HepG2 (cell line): ENCODE results near the gene EIF3L. TPM values are rescaled to one million over a fixed set of nuclear protein-coding genes. Genes with fewer than 3 reads are reported as not detected.

ENCODE experiments used
- ARNT ChIP-seq: fragments of 450-650 bp; IDR thresholded peaks from 2 replicates; pipeline ENCODE4 v1.6.1; 2017
- ATF3 ChIP-seq: sonication (generic); formaldehyde crosslinking; IDR thresholded peaks from 2 replicates; pipeline ENCODE4 v1.4.0; 2020; ENCODE audit warnings: missing genetic modification reagents
- HMGA1 ChIP-seq: sonication (generic); formaldehyde crosslinking; conservative IDR thresholded peaks from 2 replicates; pipeline ENCODE4 v1.4.0; 2020; ENCODE audit warnings: missing genetic modification reagents
- LRRFIP1 ChIP-seq: sonication (generic); formaldehyde crosslinking; conservative IDR thresholded peaks from 2 replicates; pipeline ENCODE4 v1.4.0; 2020; ENCODE audit warnings: missing genetic modification reagents
- NFE2 ChIP-seq: sonication (generic); formaldehyde crosslinking; IDR thresholded peaks from 2 replicates; pipeline ENCODE4 v1.4.0; 2020; ENCODE audit warnings: missing genetic modification reagents
- NFKBIZ ChIP-seq: IDR thresholded peaks from 2 replicates; pipeline ENCODE4 v1.6.1; 2018; ENCODE audit warnings: missing genetic modification reagents, missing compliant biosample characterization
- SETDB1 ChIP-seq: sonication (generic); formaldehyde crosslinking; IDR thresholded peaks from 2 replicates; pipeline ENCODE4 v1.5.1; 2020; ENCODE audit warnings: missing genetic modification reagents, mild to moderate bottlenecking, borderline replicate concordance
- SMAD3 ChIP-seq: sonication (generic); formaldehyde crosslinking; IDR thresholded peaks from 2 replicates; pipeline ENCODE4 v1.4.0; 2020; ENCODE audit warnings: missing genetic modification reagents
- SP140L ChIP-seq: sonication (generic); formaldehyde crosslinking; IDR thresholded peaks from 2 replicates; pipeline ENCODE4 v1.4.0; 2020; ENCODE audit warnings: missing genetic modification reagents, borderline replicate concordance
- STAG1 ChIP-seq: sonication (generic); formaldehyde crosslinking; IDR thresholded peaks from 2 replicates; pipeline ENCODE4 v1.4.0; 2020; ENCODE audit warnings: missing genetic modification reagents
- TARDBP ChIP-seq: sonication (generic); formaldehyde crosslinking; IDR thresholded peaks from 2 replicates; pipeline ENCODE4 v1.8.0; 2022; ENCODE audit warnings: mild to moderate bottlenecking, missing genetic modification reagents
- TFAP4 ChIP-seq: sonication (generic); IDR thresholded peaks from 2 replicates; pipeline ENCODE4 v1.6.1; 2016; ENCODE audit warnings: low read depth, borderline replicate concordance
- ZNF207 ChIP-seq: fragments of 450-650 bp; IDR thresholded peaks from 2 replicates; pipeline ENCODE4 v1.6.1; 2016; ENCODE audit warnings: antibody characterized with exemption, borderline replicate concordance
- ZNF224 ChIP-seq: sonication (generic); formaldehyde crosslinking; IDR thresholded peaks from 2 replicates; pipeline ENCODE4 v1.5.0; 2020; ENCODE audit warnings: mild to moderate bottlenecking, missing genetic modification reagents
- ZNF407 ChIP-seq: sonication (generic); formaldehyde crosslinking; IDR thresholded peaks from one replicate; pipeline ENCODE4 v1.5.1; 2020; ENCODE audit warnings: mild to moderate bottlenecking, missing genetic modification reagents; ENCODE audit errors: not compliant biosample characterization
- ZNF550 ChIP-seq: sonication (generic); formaldehyde crosslinking; IDR thresholded peaks from 2 replicates; pipeline ENCODE4 v1.4.0; 2020; ENCODE audit warnings: mild to moderate bottlenecking, missing genetic modification reagents, borderline replicate concordance
- ZNF563 ChIP-seq: sonication (generic); formaldehyde crosslinking; IDR thresholded peaks from 2 replicates; pipeline ENCODE4 v1.8.0; 2022; ENCODE audit warnings: mild to moderate bottlenecking, moderate library complexity, missing genetic modification reagents
- ZNF737 ChIP-seq: sonication (generic); formaldehyde crosslinking; IDR thresholded peaks from 2 replicates; pipeline ENCODE4 v1.5.0; 2020; ENCODE audit warnings: missing genetic modification reagents, mild to moderate bottlenecking, borderline replicate concordance
- ZZZ3 ChIP-seq: sonication (generic); formaldehyde crosslinking; IDR thresholded peaks from 2 replicates; pipeline ENCODE4 v1.4.0; 2020; ENCODE audit warnings: missing genetic modification reagents, mild to moderate bottlenecking, borderline replicate concordance
- polyA plus RNA-seq, 8 experiments: library from polyadenylated mRNA; depleted of rRNA in 3 of 8; stranded (reverse) in 7 of 8; unstranded in 1 of 8; fragments of >200 nt; fragmentation: Illumina TruSeq in 4 of 8; extraction: Trizol in 4 of 8; gene quantifications; 2 replicates each; pipeline versions ENCODE4 v1.2.1 to v1.2.3, GENCODE V29; 2011 to 2016; ENCODE audit warnings: low read depth in 4 of 8, missing spikeins in 1 of 8, mixed read lengths in 1 of 8; ENCODE audit not compliant: insufficient read depth in 1 of 8
- total RNA-seq, 5 experiments: library from RNA; depleted of rRNA; stranded (reverse); fragments of >200 nt; fragmentation: Illumina TruSeq; extraction: Trizol; gene quantifications; 2 replicates each; pipeline ENCODE4 v1.2.3, GENCODE V29; 2016; ENCODE audit warnings: low read depth in 1 of 5

Gene EIF3L
- total and polyA plus RNA-seq, 2 of the 13 experiments (the other 11 are each of a cell fraction or from before 2014, with no cell fraction given) = 514 to 793 TPM

GRCh38 chr22:37933711-37934376 is 84.6 kb downstream of the EIF3L start (continued):
- TF ChIP-seq ZNF407 (CRISPR knock-in tag) (no peak), ZNF224 (CRISPR knock-in tag) (no peak), ARNT (no peak), TARDBP (CRISPR knock-in tag) (peak; percentile 54; the same call in 1 of the 2 replicates), HMGA1 (CRISPR knock-in tag) (no peak), SP140L (no peak), ZZZ3 (CRISPR knock-in tag) (no peak), SETDB1 (CRISPR knock-in tag) (no peak), ZNF207 (no peak), NFE2 (CRISPR knock-in tag) (no peak), ZNF737 (CRISPR knock-in tag) (no peak), TFAP4 (no peak), ATF3 (no peak; the same call in 1 of the 2 replicates), ZNF550 (CRISPR knock-in tag) (no peak), ZNF563 (CRISPR knock-in tag) (no peak), SMAD3 (CRISPR knock-in tag) (0 out of 2 replicates have a peak, but pooled peaks have one; percentile 51), STAG1 (CRISPR knock-in tag) (peak; percentile 90), LRRFIP1 (CRISPR knock-in tag) (no peak), NFKBIZ (CRISPR knock-in tag) (0 out of 2 replicates have a peak, but pooled peaks have one; percentile 64)
